HG03342 (cell line): ENCODE results near the gene COA1.
"Not testable (repeated sequence)": the region's sequence is repeated elsewhere in the genome, so short reads cannot be mapped to it uniquely, and the experiment has no call there.

Source experiments
- ATAC-seq: cut with Tn5 transposase; IDR thresholded peaks from one replicate; pipeline ENCODE4 v1.9.1; 2021; ENCODE audit warnings: mild to moderate bottlenecking, moderate library complexity; ENCODE audit not compliant: unreplicated experiment

The COA1 gene

GRCh38 chr7:43602256-43602655, 127.1 kb downstream of the COA1 start:
- no peak for ATAC-seq

- no peak for ATAC-seq
Measured at GRCh38 chr7:43600056-43600455, 129.3 kb downstream of the COA1 start.

- ATAC-seq, result not testable (repeated sequence)
Measured at GRCh38 chr7:43596426-43596825, 132.9 kb downstream of the COA1 start.

GRCh38 chr7:43594020-43594419, 135.3 kb downstream of the COA1 start:
- ATAC-seq, result no peak

- ATAC-seq, result no peak
Measured at GRCh38 chr7:43593010-43593409, 136.3 kb downstream of the COA1 start.

- ATAC-seq, result no peak
Measured at GRCh38 chr7:43592326-43592725, 137.0 kb downstream of the COA1 start.

- peak; percentile 24 for ATAC-seq
Measured at GRCh38 chr7:43591558-43592180, 137.7 kb downstream of the COA1 start.

GRCh38 chr7:43590862-43591557, 138.3 kb downstream of the COA1 start:
- ATAC-seq, result peak; percentile 77

- ATAC-seq, result no peak
Measured at GRCh38 chr7:43589728-43590127, 139.6 kb downstream of the COA1 start.
